HL-60 (cell line): ENCODE measurements around the gene TMX4.

Experiments used
- CTCF ChIP-seq: IDR thresholded peaks from one replicate; pipeline ENCODE4 v1.5.1; 2011; ENCODE audit warnings: low read length, control low read depth, inconsistent platforms; ENCODE audit not compliant: insufficient read depth
- POLR2AphosphoS5 ChIP-seq: IDR thresholded peaks from 2 replicates; pipeline ENCODE4 v1.6.1; 2012; ENCODE audit warnings: low read depth
- SPI1 ChIP-seq: IDR thresholded peaks from 2 replicates; pipeline ENCODE4 v1.6.1; 2012; ENCODE audit warnings: low read depth, mild to moderate bottlenecking, borderline replicate concordance
- TF ChIP-seq, protein P1 (sequence below): IDR thresholded peaks from 2 replicates; pipeline ENCODE4 v1.6.1; 2012; ENCODE audit warnings: low read depth; ENCODE audit not compliant: insufficient replicate concordance

DNA sequence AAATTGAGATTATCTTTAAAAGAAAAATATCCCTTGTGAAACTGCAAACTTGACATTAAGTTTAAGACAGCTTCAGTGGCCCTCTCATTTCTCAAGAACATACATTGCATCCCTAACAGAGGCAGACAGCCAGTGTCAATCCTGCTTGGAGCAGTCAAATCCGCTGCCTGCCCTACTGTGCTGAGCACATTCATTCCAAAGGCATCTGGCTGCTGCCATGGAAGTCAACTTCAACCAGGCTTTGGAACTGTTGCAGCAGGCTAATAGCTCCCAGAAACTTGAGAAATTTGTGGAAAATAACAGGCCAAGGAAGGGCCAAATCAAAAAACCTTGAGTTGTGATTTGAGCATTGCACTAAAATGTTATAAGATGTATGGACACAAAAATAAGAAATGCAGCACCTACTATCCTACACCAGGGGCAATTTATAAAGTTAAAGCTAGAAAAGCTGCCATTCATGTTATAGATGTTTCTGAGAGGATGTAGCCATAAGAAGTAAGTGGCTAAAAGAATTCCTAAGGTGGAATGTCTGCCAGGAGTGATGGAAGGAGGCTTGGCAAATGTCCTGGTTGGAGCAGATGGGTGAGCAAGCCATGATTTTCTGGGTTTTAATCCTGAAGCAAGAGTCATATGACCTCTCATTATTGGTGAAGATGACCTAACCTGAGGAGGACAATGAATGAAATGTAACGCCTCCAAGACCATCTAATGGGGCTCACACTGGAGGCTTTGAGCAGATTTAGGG, 47.9 kb downstream of the TMX4 start:
- TF ChIP-seq CTCF (no peak), POLR2AphosphoS5 (no peak), SPI1 (no peak)
- TF ChIP-seq, protein P1, sequence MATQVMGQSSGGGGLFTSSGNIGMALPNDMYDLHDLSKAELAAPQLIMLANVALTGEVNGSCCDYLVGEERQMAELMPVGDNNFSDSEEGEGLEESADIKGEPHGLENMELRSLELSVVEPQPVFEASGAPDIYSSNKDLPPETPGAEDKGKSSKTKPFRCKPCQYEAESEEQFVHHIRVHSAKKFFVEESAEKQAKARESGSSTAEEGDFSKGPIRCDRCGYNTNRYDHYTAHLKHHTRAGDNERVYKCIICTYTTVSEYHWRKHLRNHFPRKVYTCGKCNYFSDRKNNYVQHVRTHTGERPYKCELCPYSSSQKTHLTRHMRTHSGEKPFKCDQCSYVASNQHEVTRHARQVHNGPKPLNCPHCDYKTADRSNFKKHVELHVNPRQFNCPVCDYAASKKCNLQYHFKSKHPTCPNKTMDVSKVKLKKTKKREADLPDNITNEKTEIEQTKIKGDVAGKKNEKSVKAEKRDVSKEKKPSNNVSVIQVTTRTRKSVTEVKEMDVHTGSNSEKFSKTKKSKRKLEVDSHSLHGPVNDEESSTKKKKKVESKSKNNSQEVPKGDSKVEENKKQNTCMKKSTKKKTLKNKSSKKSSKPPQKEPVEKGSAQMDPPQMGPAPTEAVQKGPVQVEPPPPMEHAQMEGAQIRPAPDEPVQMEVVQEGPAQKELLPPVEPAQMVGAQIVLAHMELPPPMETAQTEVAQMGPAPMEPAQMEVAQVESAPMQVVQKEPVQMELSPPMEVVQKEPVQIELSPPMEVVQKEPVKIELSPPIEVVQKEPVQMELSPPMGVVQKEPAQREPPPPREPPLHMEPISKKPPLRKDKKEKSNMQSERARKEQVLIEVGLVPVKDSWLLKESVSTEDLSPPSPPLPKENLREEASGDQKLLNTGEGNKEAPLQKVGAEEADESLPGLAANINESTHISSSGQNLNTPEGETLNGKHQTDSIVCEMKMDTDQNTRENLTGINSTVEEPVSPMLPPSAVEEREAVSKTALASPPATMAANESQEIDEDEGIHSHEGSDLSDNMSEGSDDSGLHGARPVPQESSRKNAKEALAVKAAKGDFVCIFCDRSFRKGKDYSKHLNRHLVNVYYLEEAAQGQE: no peak
